Fibroblast of upper back skin (primary cell): ENCODE measurements around the gene FHIT.

Source experiments
- DNase-seq: peaks from one replicate; pipeline ENCODE4 v3.0.0-alpha.2; 2013

FHIT gene

GRCh38 chr3:60243456-60243855 lies 1007.8 kb downstream of the FHIT start:
- no peak for DNase-seq

GRCh38 chr3:60240492-60240891 lies 1010.8 kb downstream of the FHIT start:
- no peak for DNase-seq

GRCh38 chr3:60238550-60238949 lies 1012.7 kb downstream of the FHIT start:
- DNase-seq: no peak

GRCh38 chr3:60229502-60229901 lies 1021.8 kb downstream of the FHIT start:
- DNase-seq: no peak

GRCh38 chr3:60228823-60229222 lies 1022.4 kb downstream of the FHIT start:
- DNase-seq: no peak

GRCh38 chr3:60226912-60227311 lies 1024.3 kb downstream of the FHIT start:
- DNase-seq: no peak

- DNase-seq: no peak
These were observed 1025.4 kb downstream of the FHIT start for GRCh38 chr3:60225848-60226247.

- no peak for DNase-seq
These were observed 1030.5 kb downstream of the FHIT start for GRCh38 chr3:60220768-60221167.

GRCh38 chr3:60219501-60219900 lies 1031.8 kb downstream of the FHIT start:
- DNase-seq: no peak

- peak; percentile 80 for DNase-seq
These were observed 1033.9 kb downstream of the FHIT start for GRCh38 chr3:60217156-60217911.

- DNase-seq: no peak
These were observed 1034.7 kb downstream of the FHIT start for GRCh38 chr3:60216462-60217075.

GRCh38 chr3:60215946-60216345 lies 1035.3 kb downstream of the FHIT start:
- DNase-seq: no peak

GRCh38 chr3:60207905-60208304 lies 1043.3 kb downstream of the FHIT start:
- DNase-seq: no peak

GRCh38 chr3:60206206-60206605 lies 1045.0 kb downstream of the FHIT start:
- DNase-seq: no peak

- DNase-seq: no peak
These were observed 1049.1 kb downstream of the FHIT start for GRCh38 chr3:60202052-60202726.

GRCh38 chr3:60199306-60199705 lies 1051.9 kb downstream of the FHIT start:
- DNase-seq: no peak

- DNase-seq: no peak
These were observed 1053.0 kb downstream of the FHIT start for GRCh38 chr3:60198179-60198720.

- DNase-seq: no peak
These were observed 1058.7 kb downstream of the FHIT start for GRCh38 chr3:60192297-60193114.

- DNase-seq: no peak
These were observed 1061.2 kb downstream of the FHIT start for GRCh38 chr3:60190073-60190472.

- peak; percentile 18 for DNase-seq
These were observed 1061.9 kb downstream of the FHIT start for GRCh38 chr3:60189304-60189703.

GRCh38 chr3:60188803-60189202 lies 1062.4 kb downstream of the FHIT start:
- DNase-seq: peak; percentile 22

- no peak for DNase-seq
These were observed 1063.9 kb downstream of the FHIT start for GRCh38 chr3:60187343-60187742.

GRCh38 chr3:60186359-60186758 lies 1064.9 kb downstream of the FHIT start:
- DNase-seq: no peak
